Trophoblast cell (in vitro differentiated cells and primary cell): ENCODE measurements around the gene KDM4C.

Experiments used
- DNase-seq, 2 donors: peaks; one replicate each; pipeline ENCODE4 v3.0.0-alpha.2; 2016
- H2AFZ ChIP-seq: 2 replicates; pipeline ENCODE4 v1.6.1; 2013; ENCODE audit warnings: low read length, moderate library complexity, mild to moderate bottlenecking; ENCODE audit not compliant: insufficient read depth, poor library complexity
- H2AK5ac ChIP-seq: 2 replicates; pipeline ENCODE4 v1.6.1; 2013; ENCODE audit warnings: mild to moderate bottlenecking, low read length
- H2BK120ac ChIP-seq: 2 replicates; pipeline ENCODE4 v1.6.1; 2013; ENCODE audit warnings: low read length, mild to moderate bottlenecking, moderate library complexity; ENCODE audit not compliant: insufficient read depth, poor library complexity
- H2BK12ac ChIP-seq: 2 replicates; pipeline ENCODE4 v1.6.1; 2013; ENCODE audit warnings: mild to moderate bottlenecking, low read length, moderate library complexity
- H2BK5ac ChIP-seq: 2 replicates; pipeline ENCODE4 v1.6.1; 2013; ENCODE audit warnings: low read length, low read depth, moderate library complexity, mild to moderate bottlenecking; ENCODE audit not compliant: poor library complexity
- H3K14ac ChIP-seq: 2 replicates; pipeline ENCODE4 v1.6.1; 2013; ENCODE audit warnings: mild to moderate bottlenecking, low read length
- H3K18ac ChIP-seq: 2 replicates; pipeline ENCODE4 v1.6.1; 2013; ENCODE audit warnings: mild to moderate bottlenecking, low read length
- H3K23ac ChIP-seq: 2 replicates; pipeline ENCODE4 v1.6.1; 2013; ENCODE audit warnings: low read length
- H3K27ac ChIP-seq: 2 replicates; pipeline ENCODE4 v1.5.1; 2013; ENCODE audit warnings: low read depth, mild to moderate bottlenecking, inconsistent platforms, low read length, moderate library complexity
- H3K27me3 ChIP-seq: 2 replicates; pipeline ENCODE4 v1.6.1; 2013; ENCODE audit warnings: inconsistent platforms, mild to moderate bottlenecking, low read length, moderate library complexity; ENCODE audit not compliant: insufficient read depth
- H3K36me3 ChIP-seq, 2 experiments: 1 replicate in 1 of 2; 2 replicates in 1 of 2; pipeline ENCODE4 v1.6.1; 2013; ENCODE audit warnings: low read length in 2 of 2, mild to moderate bottlenecking in 2 of 2, moderate library complexity in 1 of 2; ENCODE audit not compliant: insufficient read depth in 2 of 2, control insufficient read depth in 1 of 2
- H3K4ac ChIP-seq: 2 replicates; pipeline ENCODE4 v1.6.1; 2013; ENCODE audit warnings: low read depth, mild to moderate bottlenecking, low read length, moderate library complexity
- H3K4me1 ChIP-seq, 2 experiments: 1 replicate in 1 of 2; 2 replicates in 1 of 2; pipeline ENCODE4 v1.6.1; 2013; ENCODE audit warnings: low read length in 2 of 2, mild to moderate bottlenecking in 2 of 2, moderate library complexity in 1 of 2; ENCODE audit not compliant: insufficient read depth in 2 of 2, control insufficient read depth in 1 of 2
- H3K4me2 ChIP-seq: 2 replicates; pipeline ENCODE4 v1.6.1; 2013; ENCODE audit warnings: inconsistent platforms, mild to moderate bottlenecking, low read length, moderate library complexity
- H3K4me3 ChIP-seq: 2 replicates; pipeline ENCODE4 v1.5.1; 2013; ENCODE audit warnings: mild to moderate bottlenecking, low read depth, low read length, inconsistent platforms
- H3K79me1 ChIP-seq: one replicate; pipeline ENCODE4 v1.6.1; 2013; ENCODE audit warnings: low read length
- H3K79me2 ChIP-seq: 2 replicates; pipeline ENCODE4 v1.6.1; 2013; ENCODE audit warnings: low read length, mild to moderate bottlenecking; ENCODE audit not compliant: control insufficient read depth, insufficient read depth, poor library complexity
- H3K9ac ChIP-seq: 2 replicates; pipeline ENCODE4 v1.6.1; 2013; ENCODE audit warnings: mild to moderate bottlenecking, low read length
- H3K9me3 ChIP-seq: 2 replicates; pipeline ENCODE4 v1.6.1; 2013; ENCODE audit warnings: low read depth, mild to moderate bottlenecking, control low read depth, inconsistent platforms, low read length; ENCODE audit not compliant: insufficient read depth
- H4K12ac ChIP-seq: 2 replicates; pipeline ENCODE4 v1.6.1; 2013; ENCODE audit warnings: low read depth, mild to moderate bottlenecking, low read length, moderate library complexity
- H4K8ac ChIP-seq: 2 replicates; pipeline ENCODE4 v1.6.1; 2013; ENCODE audit warnings: low read depth, mild to moderate bottlenecking, low read length, moderate library complexity
- H4K91ac ChIP-seq: one replicate; pipeline ENCODE4 v1.6.1; 2013; ENCODE audit warnings: low read depth, mild to moderate bottlenecking, low read length, moderate library complexity
- WGBS: extraction: QIAGEN DNeasy Blood & Tissue Kit; methylation state at CpG from one replicate; pipeline ENCODE4 v1.1.7; 2013; ENCODE audit warnings: missing lambda C conversion rate; ENCODE audit not compliant: insufficient read length, insufficient coverage; ENCODE audit errors: extremely low coverage; 5-methylcytosine and 5-hydroxymethylcytosine counted together

Gene KDM4C

DNA sequence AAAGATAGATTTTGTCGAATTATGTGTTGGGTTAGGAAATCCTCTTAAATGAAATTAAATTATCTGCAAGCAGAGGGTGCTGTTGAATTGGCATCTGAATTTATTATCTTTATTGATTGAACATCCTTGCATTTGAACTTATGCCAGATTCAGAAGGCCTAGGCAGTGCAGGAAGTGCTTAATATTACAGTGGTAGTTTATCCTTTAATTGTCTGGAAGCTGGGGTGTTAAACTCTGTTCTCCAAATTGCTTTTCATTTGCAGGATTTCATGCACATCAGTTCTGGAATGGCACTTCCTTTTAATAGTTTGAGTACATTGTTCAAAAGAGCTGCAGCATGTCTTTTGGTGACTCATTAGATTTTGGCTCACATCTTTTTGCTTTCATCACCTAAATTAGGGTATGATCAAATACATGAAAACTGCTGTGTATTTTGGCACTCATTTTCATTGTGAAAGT, 186.3 kb downstream of the KDM4C start:
- Histone ChIP-seq H3K79me2 (no peaks in the 10 kb centered on the region), H3K9ac (no peak overlapping the region), H2AK5ac (no peak overlapping the region), H2BK12ac (no peak overlapping the region), H3K14ac (no peak overlapping the region), H2BK120ac (no peak overlapping the region), H3K4me3 (no peak overlapping the region), H4K91ac (no peak overlapping the region), H4K8ac (no peak overlapping the region), H3K4ac (no peak overlapping the region), H3K9me3 (no peaks in the 10 kb centered on the region), H2BK5ac (no peak overlapping the region), H3K23ac (no peak overlapping the region), H3K18ac (no peak overlapping the region), H3K4me1 (peaks cover 0 to under 1% of the 10 kb centered on the region in 2 experiments), H3K36me3 (no peaks in the 10 kb centered on the region), H3K27me3 (no peaks in the 10 kb centered on the region), H3K4me2 (no peak overlapping the region), H3K27ac (no peak overlapping the region), H2AFZ (no peak overlapping the region), H3K79me1 (no peaks in the 10 kb centered on the region), H4K12ac (no peak overlapping the region)
- peak in 1 of 2 donors; percentile 6 for DNase-seq
- WGBS = no CpG with 5 or more reads among the region's 1 CpG

DNA sequence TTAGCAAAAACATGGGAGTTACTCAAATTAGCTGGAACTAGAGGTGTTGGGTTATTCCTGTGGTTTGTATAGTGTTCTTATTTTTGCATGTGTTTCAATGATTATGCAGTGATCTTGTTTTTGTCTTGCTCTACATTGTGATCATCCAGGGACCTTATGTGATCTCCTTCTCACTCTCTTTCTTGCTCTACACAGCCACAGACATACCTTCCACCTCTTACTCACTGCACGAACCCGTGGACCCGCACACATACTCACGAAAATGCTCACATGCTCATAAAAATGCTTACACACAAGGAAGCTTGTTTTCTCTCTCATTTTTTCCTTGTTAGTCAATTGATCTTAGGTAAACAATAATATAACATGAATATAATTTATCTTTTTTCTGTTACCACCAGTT, 187.1 kb downstream of the KDM4C start:
- no peak overlapping the region for H3K4ac ChIP-seq
- H3K79me2 ChIP-seq = no peaks in the 10 kb centered on the region
- H3K27me3 ChIP-seq = no peaks in the 10 kb centered on the region
- H2BK5ac ChIP-seq = no peak overlapping the region
- H2BK12ac ChIP-seq = no peak overlapping the region
- H3K18ac ChIP-seq = no peak overlapping the region
- H3K36me3 ChIP-seq = no peaks in the 10 kb centered on the region
- H3K9ac ChIP-seq = no peak overlapping the region
- H4K12ac ChIP-seq = no peak overlapping the region
- WGBS = no CpG with 5 or more reads among the region's 4 CpGs
- no peak overlapping the region for H3K4me3 ChIP-seq
- no peak overlapping the region for H2BK120ac ChIP-seq
- H4K91ac ChIP-seq = no peak overlapping the region
- no peaks in the 10 kb centered on the region for H3K79me1 ChIP-seq
- DNase-seq = peak; percentile 73 to 78
- H2AK5ac ChIP-seq = no peak overlapping the region
- no peak overlapping the region for H2AFZ ChIP-seq
- no peak overlapping the region for H3K27ac ChIP-seq
- H3K4me2 ChIP-seq = no peak overlapping the region
- no peak overlapping the region for H3K23ac ChIP-seq
- H4K8ac ChIP-seq = no peak overlapping the region
- H3K9me3 ChIP-seq = no peaks in the 10 kb centered on the region
- H3K14ac ChIP-seq = no peak overlapping the region
- H3K4me1 ChIP-seq = no peaks in the 10 kb centered on the region

DNA sequence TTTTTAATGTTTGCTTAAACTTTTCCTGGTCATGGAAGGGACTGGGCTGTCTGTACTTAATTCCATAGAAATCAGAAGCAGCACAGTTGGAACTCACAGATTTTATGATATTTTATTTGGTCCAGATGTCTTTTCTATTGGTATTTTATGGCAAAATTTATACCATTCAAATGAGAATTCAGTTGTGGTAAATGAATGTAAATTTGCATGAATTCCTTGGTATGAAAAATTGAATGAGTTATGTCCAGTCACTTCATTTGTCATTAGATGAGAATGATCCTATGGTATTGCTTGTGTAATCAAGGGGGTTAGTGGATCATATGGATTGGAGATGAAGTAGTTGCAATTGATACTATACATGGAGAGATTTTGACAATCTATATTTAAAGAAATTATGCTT, 188.0 kb downstream of the KDM4C start:
- Histone ChIP-seq H3K18ac (no peak overlapping the region), H3K9ac (no peak overlapping the region), H3K27me3 (no peaks in the 10 kb centered on the region), H3K27ac (no peak overlapping the region), H3K79me2 (no peaks in the 10 kb centered on the region), H3K4ac (no peak overlapping the region), H4K91ac (no peak overlapping the region), H2BK5ac (no peak overlapping the region), H3K4me3 (no peak overlapping the region), H3K4me1 (no peaks in the 10 kb centered on the region), H2AFZ (no peak overlapping the region), H3K79me1 (no peaks in the 10 kb centered on the region), H3K23ac (no peak overlapping the region), H3K36me3 (no peaks in the 10 kb centered on the region), H2AK5ac (no peak overlapping the region), H3K9me3 (no peaks in the 10 kb centered on the region), H2BK12ac (no peak overlapping the region), H4K8ac (no peak overlapping the region), H2BK120ac (no peak overlapping the region), H4K12ac (no peak overlapping the region), H3K14ac (no peak overlapping the region), H3K4me2 (no peak overlapping the region)
- no peak for DNase-seq

DNA sequence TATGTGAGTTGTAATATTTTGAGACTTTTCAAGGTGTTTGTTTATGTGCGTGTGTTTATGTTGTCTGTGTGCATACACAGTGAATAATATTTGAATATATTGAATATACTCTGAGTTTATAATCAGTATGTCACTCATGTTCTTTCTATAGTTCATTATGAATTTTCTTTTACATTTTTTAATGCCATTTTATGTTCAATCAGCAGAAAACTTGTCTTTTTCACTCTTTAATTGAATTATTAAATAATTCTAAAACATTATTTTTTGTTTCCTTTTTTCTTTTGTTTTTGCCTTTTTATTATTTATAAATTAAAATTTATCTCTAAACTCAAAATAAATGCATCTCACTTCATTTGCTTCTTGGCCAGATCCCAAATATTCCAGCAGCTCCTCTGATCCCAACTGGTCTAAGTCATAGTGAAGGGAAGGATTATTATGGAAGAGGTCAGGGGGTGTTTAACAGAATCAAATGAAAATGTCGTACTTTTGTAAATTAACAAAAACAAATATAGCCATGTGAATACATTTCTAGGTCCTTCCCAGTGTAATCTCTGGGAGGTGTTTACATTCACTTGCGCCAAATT, 188.9 kb downstream of the KDM4C start:
- no CpG with 5 or more reads among the region's 3 CpGs for whole genome bisulfite sequencing
- Histone ChIP-seq H3K14ac (no peak overlapping the region), H3K79me1 (no peaks in the 10 kb centered on the region), H3K36me3 (no peaks in the 10 kb centered on the region), H2BK120ac (no peak overlapping the region), H3K27me3 (no peaks in the 10 kb centered on the region), H3K4me2 (no peak overlapping the region), H2AFZ (no peak overlapping the region), H3K4me1 (no peaks in the 10 kb centered on the region), H3K79me2 (no peaks in the 10 kb centered on the region), H2BK12ac (no peak overlapping the region), H4K91ac (no peak overlapping the region), H3K9ac (no peak overlapping the region), H3K9me3 (no peaks in the 10 kb centered on the region), H3K4me3 (no peak overlapping the region), H2BK5ac (no peak overlapping the region), H4K8ac (no peak overlapping the region), H2AK5ac (no peak overlapping the region), H3K4ac (no peak overlapping the region), H4K12ac (no peak overlapping the region), H3K23ac (no peak overlapping the region), H3K27ac (no peak overlapping the region), H3K18ac (no peak overlapping the region)
- no peak for DNase-seq
